SK-N-SH treated with all-trans-retinoic acid at 6 μM for 48 hours (cell line): ENCODE measurements around the gene IQCH.

Experiments used
- ARNTL ChIP-seq: fragments of 450-650 bp; formaldehyde crosslinking; IDR thresholded peaks from 2 replicates; pipeline ENCODE4 v1.5.0; 2020; ENCODE audit warnings: low read depth, mild to moderate bottlenecking, moderate library complexity, borderline replicate concordance
- CSDC2 ChIP-seq: fragments of 250-450 bp; sonication (Bioruptor Pico); IDR thresholded peaks from 2 replicates; pipeline ENCODE4 v1.5.0; 2020; ENCODE audit warnings: mild to moderate bottlenecking, moderate library complexity
- ISL1 ChIP-seq: fragments of 250-450 bp; sonication (Bioruptor Pico); IDR thresholded peaks from 2 replicates; pipeline ENCODE4 v2.1.2; 2022; ENCODE audit warnings: mild to moderate bottlenecking, moderate library complexity
- RARB ChIP-seq: fragments of 250-450 bp; sonication (Bioruptor Pico); IDR thresholded peaks from 2 replicates; pipeline ENCODE4 v1.8.0; 2021; ENCODE audit warnings: mild to moderate bottlenecking, moderate library complexity
- TOX ChIP-seq: fragments of 250-450 bp; sonication (Bioruptor Pico); IDR thresholded peaks from 2 replicates; pipeline ENCODE4 v1.8.0; 2021; ENCODE audit warnings: mild to moderate bottlenecking, moderate library complexity, borderline replicate concordance
- ZC3H10 ChIP-seq: fragments of 250-450 bp; sonication (Bioruptor Pico); IDR thresholded peaks from 2 replicates; pipeline ENCODE4 v1.5.1; 2021; ENCODE audit warnings: mild to moderate bottlenecking, moderate library complexity
- ZFP30 ChIP-seq: fragments of 450-650 bp; formaldehyde crosslinking; IDR thresholded peaks from 2 replicates; pipeline ENCODE4 v1.5.0; 2022; ENCODE audit warnings: mild to moderate bottlenecking, moderate library complexity
- ZNF565 ChIP-seq: fragments of 450-650 bp; formaldehyde crosslinking; conservative IDR thresholded peaks from 2 replicates; pipeline ENCODE4 v1.5.0; 2020; ENCODE audit warnings: low read depth, mild to moderate bottlenecking, moderate library complexity
- ZNF70 ChIP-seq: fragments of 450-650 bp; formaldehyde crosslinking; IDR thresholded peaks from 2 replicates; pipeline ENCODE4 v1.5.0; 2020; ENCODE audit warnings: mild to moderate bottlenecking, moderate library complexity
- ZNF8 ChIP-seq: fragments of 450-650 bp; formaldehyde crosslinking; IDR thresholded peaks from 2 replicates; pipeline ENCODE4 v1.5.0; 2020; ENCODE audit warnings: mild to moderate bottlenecking, moderate library complexity
- TF ChIP-seq, protein P1 (sequence below): fragments of 250-450 bp; sonication (Bioruptor Pico); IDR thresholded peaks from 2 replicates; pipeline ENCODE4 v1.8.0; 2020; ENCODE audit warnings: mild to moderate bottlenecking, moderate library complexity, borderline replicate concordance
- TF ChIP-seq, protein P2 (sequence below): fragments of 250-450 bp; sonication (Bioruptor Pico); IDR thresholded peaks from 2 replicates; pipeline ENCODE4 v1.5.1; 2020; ENCODE audit warnings: low read depth, mild to moderate bottlenecking, moderate library complexity
- TF ChIP-seq, protein P3 (sequence below): fragments of 250-450 bp; sonication (Bioruptor Pico); IDR thresholded peaks from 2 replicates; pipeline ENCODE4 v1.5.1; 2021; ENCODE audit warnings: mild to moderate bottlenecking, moderate library complexity

DNA sequence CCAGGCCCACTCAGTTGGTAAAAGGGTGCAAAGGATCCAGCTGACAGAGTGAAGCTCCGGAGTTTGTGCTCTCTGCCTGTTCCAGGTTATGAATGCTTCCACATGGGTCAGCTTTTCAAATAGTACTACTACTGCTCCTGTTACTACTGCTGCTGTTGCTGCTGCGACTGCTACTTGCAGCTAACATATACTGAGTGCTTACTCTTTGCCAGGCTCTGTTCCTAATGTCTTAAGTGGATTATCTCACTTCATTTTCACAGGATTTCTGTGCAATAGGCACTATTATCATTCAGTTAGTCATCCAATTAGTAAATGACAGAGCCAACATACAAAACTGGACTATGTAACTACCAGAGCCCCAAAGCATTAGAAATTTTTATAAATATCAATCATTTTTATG is 106.5 kb downstream of the IQCH start:
- TF ChIP-seq ISL1 (CRISPR knock-in tag), result no peak
- TF ChIP-seq ARNTL (CRISPR knock-in tag), result no peak
- TF ChIP-seq, protein P1, sequence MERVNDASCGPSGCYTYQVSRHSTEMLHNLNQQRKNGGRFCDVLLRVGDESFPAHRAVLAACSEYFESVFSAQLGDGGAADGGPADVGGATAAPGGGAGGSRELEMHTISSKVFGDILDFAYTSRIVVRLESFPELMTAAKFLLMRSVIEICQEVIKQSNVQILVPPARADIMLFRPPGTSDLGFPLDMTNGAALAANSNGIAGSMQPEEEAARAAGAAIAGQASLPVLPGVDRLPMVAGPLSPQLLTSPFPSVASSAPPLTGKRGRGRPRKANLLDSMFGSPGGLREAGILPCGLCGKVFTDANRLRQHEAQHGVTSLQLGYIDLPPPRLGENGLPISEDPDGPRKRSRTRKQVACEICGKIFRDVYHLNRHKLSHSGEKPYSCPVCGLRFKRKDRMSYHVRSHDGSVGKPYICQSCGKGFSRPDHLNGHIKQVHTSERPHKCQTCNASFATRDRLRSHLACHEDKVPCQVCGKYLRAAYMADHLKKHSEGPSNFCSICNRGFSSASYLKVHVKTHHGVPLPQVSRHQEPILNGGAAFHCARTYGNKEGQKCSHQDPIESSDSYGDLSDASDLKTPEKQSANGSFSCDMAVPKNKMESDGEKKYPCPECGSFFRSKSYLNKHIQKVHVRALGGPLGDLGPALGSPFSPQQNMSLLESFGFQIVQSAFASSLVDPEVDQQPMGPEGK (CRISPR knock-in tag), result no peak
- TF ChIP-seq, protein P2, sequence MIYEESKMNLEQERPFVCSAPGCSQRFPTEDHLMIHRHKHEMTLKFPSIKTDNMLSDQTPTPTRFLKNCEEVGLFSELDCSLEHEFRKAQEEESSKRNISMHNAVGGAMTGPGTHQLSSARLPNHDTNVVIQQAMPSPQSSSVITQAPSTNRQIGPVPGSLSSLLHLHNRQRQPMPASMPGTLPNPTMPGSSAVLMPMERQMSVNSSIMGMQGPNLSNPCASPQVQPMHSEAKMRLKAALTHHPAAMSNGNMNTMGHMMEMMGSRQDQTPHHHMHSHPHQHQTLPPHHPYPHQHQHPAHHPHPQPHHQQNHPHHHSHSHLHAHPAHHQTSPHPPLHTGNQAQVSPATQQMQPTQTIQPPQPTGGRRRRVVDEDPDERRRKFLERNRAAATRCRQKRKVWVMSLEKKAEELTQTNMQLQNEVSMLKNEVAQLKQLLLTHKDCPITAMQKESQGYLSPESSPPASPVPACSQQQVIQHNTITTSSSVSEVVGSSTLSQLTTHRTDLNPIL (CRISPR knock-in tag), result no peak
- TF ChIP-seq, protein P3, sequence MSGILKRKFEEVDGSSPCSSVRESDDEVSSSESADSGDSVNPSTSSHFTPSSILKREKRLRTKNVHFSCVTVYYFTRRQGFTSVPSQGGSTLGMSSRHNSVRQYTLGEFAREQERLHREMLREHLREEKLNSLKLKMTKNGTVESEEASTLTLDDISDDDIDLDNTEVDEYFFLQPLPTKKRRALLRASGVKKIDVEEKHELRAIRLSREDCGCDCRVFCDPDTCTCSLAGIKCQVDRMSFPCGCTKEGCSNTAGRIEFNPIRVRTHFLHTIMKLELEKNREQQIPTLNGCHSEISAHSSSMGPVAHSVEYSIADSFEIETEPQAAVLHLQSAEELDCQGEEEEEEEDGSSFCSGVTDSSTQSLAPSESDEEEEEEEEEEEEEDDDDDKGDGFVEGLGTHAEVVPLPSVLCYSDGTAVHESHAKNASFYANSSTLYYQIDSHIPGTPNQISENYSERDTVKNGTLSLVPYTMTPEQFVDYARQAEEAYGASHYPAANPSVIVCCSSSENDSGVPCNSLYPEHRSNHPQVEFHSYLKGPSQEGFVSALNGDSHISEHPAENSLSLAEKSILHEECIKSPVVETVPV (CRISPR knock-in tag), result no peak
- TF ChIP-seq ZNF70 (CRISPR knock-in tag), result no peak
- TF ChIP-seq TOX (CRISPR knock-in tag), result no peak
- TF ChIP-seq ZNF8, result no peak
- no peak for TF ChIP-seq ZC3H10
- TF ChIP-seq ZNF565 (CRISPR knock-in tag), result no peak
- no peak for TF ChIP-seq CSDC2
- no peak for TF ChIP-seq ZFP30
- TF ChIP-seq RARB (CRISPR knock-in tag), result no peak
